K562 (cell line): ENCODE data around the gene MRPL4. TPM values are rescaled to one million over a fixed set of nuclear protein-coding genes. Genes with fewer than 3 reads are reported as not detected.

Experiments
- BRF2 ChIP-seq: IDR thresholded peaks from 3 replicates; pipeline ENCODE4 v1.6.1; 2011; ENCODE audit warnings: borderline replicate concordance, mild to moderate bottlenecking; ENCODE audit not compliant: insufficient read length, insufficient read depth
- ETV6 ChIP-seq, 3 experiments: fragments of 150-350 bp in 1 of 3; sonication (generic) in 1 of 3; formaldehyde crosslinking in 1 of 3; IDR thresholded peaks; 2 replicates each; pipeline versions ENCODE4 v1.6.1 to v1.8.0; 2014 to 2022; ENCODE audit warnings: borderline replicate concordance in 2 of 3, low read depth in 2 of 3, antibody characterized with exemption in 1 of 3, low read length in 1 of 3, mild to moderate bottlenecking in 1 of 3, missing genetic modification reagents in 1 of 3
- EWSR1 ChIP-seq: fragments of 450-650 bp; IDR thresholded peaks from 2 replicates; pipeline ENCODE4 v1.6.1; 2018; ENCODE audit warnings: borderline replicate concordance, mild to moderate bottlenecking, low read depth, moderate library complexity; ENCODE audit not compliant: partially characterized antibody
- FOXM1 ChIP-seq, 2 experiments: fragments of 450-650 bp in 1 of 2; sonication (generic) in 1 of 2; formaldehyde crosslinking in 1 of 2; IDR thresholded peaks; 2 replicates each; pipeline versions ENCODE4 v1.6.1 to v1.9.0; 2017 to 2022; ENCODE audit warnings: low read depth in 2 of 2, mild to moderate bottlenecking in 2 of 2, missing genetic modification reagents in 1 of 2, moderate library complexity in 1 of 2
- MXD1 ChIP-seq: fragments of 250-450 bp; sonication (Bioruptor Pico); IDR thresholded peaks from 2 replicates; pipeline ENCODE4 v1.8.0; 2021; ENCODE audit warnings: borderline replicate concordance, mild to moderate bottlenecking, moderate library complexity; ENCODE audit not compliant: poor library complexity, severe bottlenecking
- NCOA6 ChIP-seq: fragments of 450-650 bp; IDR thresholded peaks from 2 replicates; pipeline ENCODE4 v1.6.1; 2017; ENCODE audit warnings: mild to moderate bottlenecking
- TRIM25 ChIP-seq: fragments of 450-650 bp; IDR thresholded peaks from 2 replicates; pipeline ENCODE4 v1.7.0; 2016; ENCODE audit warnings: borderline replicate concordance
- ZBTB2 ChIP-seq: fragments of 450-650 bp; IDR thresholded peaks from 2 replicates; pipeline ENCODE4 v1.6.1; 2016; ENCODE audit warnings: antibody characterized with exemption
- ZNF12 ChIP-seq: sonication (generic); formaldehyde crosslinking; IDR thresholded peaks from 2 replicates; pipeline ENCODE4 v1.4.0; 2020; ENCODE audit warnings: mild to moderate bottlenecking, missing genetic modification reagents
- ZNF740 ChIP-seq, 3 experiments: fragments of 200-800 bp in 1 of 3; sonication (Bioruptor generic) in 1 of 3; sonication (generic) in 1 of 3; formaldehyde crosslinking in 1 of 3; IDR thresholded peaks; 2 replicates each; pipeline versions ENCODE4 v1.6.1 to v1.8.0; 2016 to 2022; ENCODE audit warnings: mild to moderate bottlenecking in 2 of 3, missing compliant biosample characterization in 2 of 3, missing genetic modification characterization in 2 of 3, missing genetic modification reagents in 1 of 3
- polyA plus RNA-seq, 8 experiments: library from polyadenylated mRNA; depleted of rRNA in 4 of 8; stranded (reverse) in 5 of 8; unstranded in 3 of 8; fragments of >200 nt; fragmentation: Nextera tagmentation in 2 of 8; fragmentation: Illumina TruSeq in 1 of 8; extraction: Ambion mirVana in 2 of 8; extraction: Trizol in 1 of 8; gene quantifications; 2 replicates each; pipeline versions ENCODE4 v1.2.1 to v1.2.3, GENCODE V29; 2011 to 2014; ENCODE audit warnings: inconsistent platforms in 1 of 8, missing spikeins in 1 of 8
- total RNA-seq, 7 experiments: library from RNA; depleted of rRNA in 6 of 7; stranded (reverse); fragments of >200 nt in 6 of 7; fragmentation: Illumina TruSeq in 2 of 7; extraction: Trizol in 2 of 7; gene quantifications; 2 replicates each; pipeline versions ENCODE4 v1.2.1 to v1.2.3, GENCODE V29; 2011 to 2021; ENCODE audit warnings: low replicate concordance in 1 of 7

Gene MRPL4
- total and polyA plus RNA-seq, 9 of the 15 experiments (the other 6 are each of a cell fraction or from before 2014, with no cell fraction given) = 1.4 to 239 (median 64.9) TPM

- TF ChIP-seq ZNF740 (CRISPR knock-in tag; IDR thresholded peaks at IDR 0.05) (no peak), ZNF740 (tag; IDR thresholded peaks at IDR 0.05) (no peak), BRF2 (no peak), ETV6 (IDR thresholded peaks at IDR 0.05; ENCODE audit: borderline replicate concordance in 1 of 2, low read depth in 2 of 2, low read length in 1 of 2) (peak in 1 of 2 experiments; percentile 77; a peak in 1 of 4 replicates), ETV6 (CRISPR knock-in tag; IDR thresholded peaks at IDR 0.05; ENCODE audit: borderline replicate concordance) (no peak), EWSR1 (no peak), MXD1 (no peak), ZBTB2 (no peak), ZNF12 (CRISPR knock-in tag) (no peak; the same call in 1 of the 2 replicates), FOXM1 (IDR thresholded peaks at IDR 0.05; ENCODE audit: low read depth) (no peak), FOXM1 (CRISPR knock-in tag; IDR thresholded peaks at IDR 0.05; ENCODE audit: low read depth) (no peak), TRIM25 (no peak), NCOA6 (no peak)
Observed at GRCh38 chr19:10270616-10271394, 18.8 kb downstream of the MRPL4 start, which contains the start of gene ICAM1 (continued).
